HuH-7 (cell line): ENCODE measurements around the gene PSMD7.
"Not testable (repeated sequence)": the region's sequence is repeated elsewhere in the genome, so short reads cannot be mapped to it uniquely, and the experiment has no call there.

Experiments
- DNase-seq: peaks from one replicate; pipeline ENCODE4 v3.0.0; 2011; ENCODE audit warnings: low spot score

Gene PSMD7

DNA sequence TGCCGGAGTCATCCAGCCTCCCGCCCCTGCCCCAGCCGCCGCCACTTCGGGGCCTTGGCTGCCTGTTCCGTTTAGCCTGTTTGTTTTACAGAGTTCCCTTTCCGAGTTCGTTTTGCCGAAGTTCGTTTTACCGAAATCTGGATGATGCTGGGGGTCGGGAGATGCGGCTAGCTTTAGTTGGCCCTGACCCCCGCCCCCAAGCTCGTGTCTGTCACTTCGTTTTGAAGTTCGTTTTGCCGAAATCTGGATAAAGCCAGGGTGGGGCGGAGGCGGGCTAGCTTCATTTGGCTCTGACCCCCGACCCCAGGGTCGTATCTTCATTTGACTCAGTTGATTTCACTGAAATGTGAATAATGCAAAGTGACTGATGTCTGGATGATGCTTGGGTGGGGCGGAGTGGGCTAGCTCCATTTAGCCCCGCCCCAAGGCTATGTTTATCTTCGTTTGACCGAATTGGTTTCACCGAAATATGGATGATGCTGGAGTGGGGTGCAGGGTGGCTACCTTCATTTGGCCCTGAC is 591 bp downstream of the PSMD7 start:
- peak; percentile 39 for DNase-seq

DNA sequence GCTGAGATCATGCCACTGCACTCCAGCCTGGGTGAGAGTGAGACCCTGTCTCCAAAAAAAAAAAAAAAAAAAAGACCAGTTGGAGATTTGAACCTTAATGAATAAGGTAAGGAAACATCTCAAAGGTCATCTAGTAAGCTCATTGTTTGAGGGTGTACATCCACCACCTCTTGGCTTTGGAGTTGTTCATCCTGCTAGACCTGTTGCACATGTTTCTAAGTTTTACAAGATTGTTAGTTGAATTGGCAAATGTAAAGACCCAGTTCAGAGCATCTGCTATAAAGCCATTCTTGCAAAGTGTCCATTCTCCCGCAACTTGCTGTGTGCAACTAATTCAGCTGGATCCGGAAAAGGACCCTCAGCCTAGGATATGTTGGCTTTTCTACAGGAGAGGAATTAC is 1.5 kb downstream of the PSMD7 start:
- DNase-seq: no peak

DNA sequence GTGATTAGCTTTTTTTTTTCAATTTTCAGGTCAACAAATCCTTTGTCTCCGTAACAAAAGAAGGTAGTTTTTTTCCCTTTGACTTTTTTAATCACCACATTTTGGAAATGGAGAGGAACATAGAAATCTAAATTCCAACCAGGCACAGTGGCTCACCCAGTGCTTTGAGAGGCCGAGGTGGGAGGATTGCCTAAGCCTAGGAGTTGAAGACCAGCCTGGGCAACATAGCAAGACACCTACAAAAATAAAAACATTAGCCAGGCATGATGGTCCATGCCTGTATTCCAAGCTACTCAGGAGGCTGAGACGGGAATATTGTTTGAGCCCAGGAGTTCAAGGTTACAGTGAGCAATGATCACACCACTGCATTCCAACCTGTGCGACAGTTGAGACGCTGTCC is 5.7 kb downstream of the PSMD7 start:
- DNase-seq: no peak

DNA sequence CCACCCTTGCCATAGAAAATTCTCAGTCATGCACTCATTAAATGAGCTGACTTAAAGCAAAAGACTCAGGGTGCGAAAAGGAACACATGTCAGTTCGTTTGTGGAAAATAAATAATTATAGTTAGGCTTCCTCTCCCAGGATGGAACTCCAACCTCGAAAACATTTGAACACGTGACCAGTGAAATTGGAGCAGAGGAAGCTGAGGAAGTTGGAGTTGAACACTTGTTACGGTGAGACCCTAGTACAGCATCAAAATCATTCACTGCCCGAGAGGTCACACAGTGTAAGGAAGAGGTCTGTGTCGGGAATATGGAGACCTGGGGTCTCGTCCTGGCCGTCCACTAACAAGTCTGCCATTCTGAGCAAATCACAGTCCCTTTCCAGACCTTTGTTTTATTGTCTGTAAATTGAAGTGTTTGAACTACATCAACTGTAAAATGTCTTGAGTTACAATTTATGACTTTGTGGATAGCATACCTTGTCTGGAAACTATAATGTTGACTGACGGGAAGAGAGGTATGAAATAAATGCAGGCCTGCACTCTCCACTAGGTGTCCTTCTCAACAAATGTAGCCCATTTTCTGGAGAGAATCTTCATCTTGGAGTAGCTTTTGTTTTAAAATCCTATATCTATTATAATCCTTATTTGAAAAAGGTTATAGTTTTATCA is 7.7 kb downstream of the PSMD7 start:
- no peak for DNase-seq

DNA sequence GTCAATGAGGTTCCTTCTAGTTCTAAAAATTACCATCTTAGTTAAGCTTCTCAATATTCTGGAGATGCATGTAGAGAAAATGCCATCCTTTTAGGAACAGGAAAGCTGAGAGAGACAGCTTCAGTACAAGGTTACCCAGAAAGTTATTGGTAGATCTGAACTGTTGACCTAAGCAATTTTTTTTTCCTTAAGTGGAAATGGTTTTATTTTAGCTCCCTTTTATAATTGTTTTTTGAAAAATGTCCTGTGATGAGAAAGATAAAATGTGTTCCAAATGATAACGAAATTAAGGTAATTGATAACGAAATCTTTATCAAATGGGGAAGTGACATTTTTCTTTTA is 8.2 kb downstream of the PSMD7 start:
- DNase-seq: no peak

DNA sequence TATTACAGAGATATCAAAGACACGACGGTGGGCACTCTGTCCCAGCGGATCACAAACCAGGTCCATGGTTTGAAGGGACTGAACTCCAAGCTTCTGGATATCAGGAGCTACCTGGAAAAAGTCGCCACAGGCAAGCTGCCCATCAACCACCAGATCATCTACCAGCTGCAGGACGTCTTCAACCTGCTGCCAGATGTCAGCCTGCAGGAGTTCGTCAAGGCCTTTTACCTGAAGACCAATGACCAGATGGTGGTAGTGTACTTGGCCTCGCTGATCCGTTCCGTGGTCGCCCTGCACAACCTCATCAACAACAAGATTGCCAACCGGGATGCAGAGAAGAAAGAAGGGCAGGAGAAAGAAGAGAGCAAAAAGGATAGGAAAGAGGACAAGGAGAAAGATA is 8.7 kb downstream of the PSMD7 start:
- DNase-seq: no peak

DNA sequence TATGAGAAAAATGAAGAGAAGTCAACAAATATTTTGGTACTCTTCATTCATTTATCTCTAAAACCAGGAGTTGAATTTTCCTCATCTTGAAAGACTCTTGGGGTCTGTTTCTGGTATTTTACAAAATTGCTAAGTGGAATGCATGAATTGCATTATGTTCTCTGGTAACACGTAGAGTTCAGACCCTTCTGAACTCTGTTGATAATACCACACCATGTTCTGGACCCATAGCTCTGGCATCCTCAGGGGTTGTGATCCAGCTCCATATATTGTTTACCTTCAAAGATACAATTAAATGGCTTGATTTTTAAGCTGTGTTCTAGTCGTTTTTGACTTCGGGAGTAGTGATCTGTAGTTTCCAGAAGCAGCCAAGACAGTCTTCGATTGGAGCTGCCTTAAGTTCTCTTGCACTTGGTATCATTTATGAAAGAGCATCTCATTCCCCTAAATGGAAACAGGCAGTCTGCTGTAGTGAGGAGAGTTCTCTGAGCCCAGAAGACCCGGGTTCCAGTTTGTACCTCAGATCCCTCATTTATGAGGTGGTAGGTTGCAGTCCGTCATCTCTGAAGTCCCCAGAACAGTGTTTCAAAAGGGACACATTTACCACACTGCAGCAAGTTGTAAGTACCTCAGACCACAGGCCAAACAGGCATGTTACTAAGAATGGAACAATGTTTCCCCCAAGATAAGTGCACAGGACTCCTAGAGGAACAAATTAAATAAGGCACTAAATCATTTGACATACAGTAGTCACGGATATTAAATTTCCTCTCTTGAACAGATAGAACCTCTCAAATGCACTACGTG is 9.6 kb downstream of the PSMD7 start:
- DNase-seq: no peak

DNA sequence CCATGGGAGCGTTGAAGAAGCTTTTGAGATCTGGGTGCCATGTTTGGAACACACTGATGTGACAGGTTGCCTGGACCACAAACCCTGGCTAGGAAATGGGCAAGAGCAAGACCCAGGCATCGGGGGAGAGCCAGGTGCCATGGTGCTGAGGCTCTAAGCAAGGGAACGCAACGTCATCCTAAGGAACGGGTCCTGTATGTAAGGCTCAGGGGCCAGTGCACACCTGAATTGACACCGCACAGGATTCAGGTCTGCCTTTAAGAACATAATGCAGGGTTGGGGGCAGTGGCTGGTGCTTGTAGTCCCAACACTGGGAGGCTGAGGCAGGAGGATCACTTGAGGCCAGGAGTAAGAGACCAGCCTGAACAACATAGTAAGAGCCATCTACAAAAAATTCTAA is 10.8 kb downstream of the PSMD7 start:
- DNase-seq: no peak

DNA sequence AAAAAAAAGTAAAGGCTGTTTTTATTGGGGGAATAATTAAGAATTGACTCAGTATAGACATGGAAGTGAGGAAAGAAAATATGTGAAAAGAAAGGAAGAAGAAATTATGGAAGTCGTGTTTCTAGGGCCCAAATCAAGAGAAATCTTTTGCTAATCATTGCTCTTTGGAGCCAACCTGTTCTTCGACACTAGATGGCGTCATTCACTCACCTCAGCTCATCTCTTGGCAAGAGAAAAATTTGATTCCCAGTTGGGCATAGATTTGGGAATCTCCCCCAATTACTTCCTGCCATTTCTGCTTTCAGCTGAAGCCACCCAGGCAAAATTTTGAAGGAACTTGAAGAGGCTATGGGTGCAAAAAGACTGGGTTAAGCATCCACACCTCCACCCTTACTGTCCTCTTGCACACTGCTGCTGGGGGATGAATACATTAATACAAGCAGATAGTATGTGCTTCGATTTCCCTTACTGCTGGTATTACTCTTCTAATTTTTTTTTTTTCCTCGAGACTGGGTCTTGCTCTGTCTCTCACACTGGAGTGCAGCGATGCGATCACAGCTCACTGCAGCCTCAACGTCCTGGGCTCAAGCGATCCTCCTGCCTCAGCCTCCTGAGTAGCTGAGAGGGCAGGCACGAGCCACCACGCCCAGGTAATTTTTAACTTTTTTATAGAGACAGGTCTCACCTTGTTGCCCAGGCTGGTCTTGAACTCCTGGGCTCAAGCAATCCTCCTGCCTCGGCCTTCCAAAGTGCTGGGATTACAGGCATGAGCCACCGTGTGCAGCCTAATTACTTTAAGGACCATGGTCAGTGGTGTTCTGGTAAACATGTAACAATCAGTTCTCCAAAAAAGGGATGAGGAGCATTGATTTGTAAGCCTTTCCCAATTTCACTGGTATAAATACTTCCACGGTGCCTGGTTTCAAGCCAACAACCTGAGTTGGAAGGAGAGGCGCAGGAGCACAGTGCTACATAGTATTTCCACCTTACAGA is 13.5 kb downstream of the PSMD7 start:
- peak; percentile 50 for DNase-seq

DNA sequence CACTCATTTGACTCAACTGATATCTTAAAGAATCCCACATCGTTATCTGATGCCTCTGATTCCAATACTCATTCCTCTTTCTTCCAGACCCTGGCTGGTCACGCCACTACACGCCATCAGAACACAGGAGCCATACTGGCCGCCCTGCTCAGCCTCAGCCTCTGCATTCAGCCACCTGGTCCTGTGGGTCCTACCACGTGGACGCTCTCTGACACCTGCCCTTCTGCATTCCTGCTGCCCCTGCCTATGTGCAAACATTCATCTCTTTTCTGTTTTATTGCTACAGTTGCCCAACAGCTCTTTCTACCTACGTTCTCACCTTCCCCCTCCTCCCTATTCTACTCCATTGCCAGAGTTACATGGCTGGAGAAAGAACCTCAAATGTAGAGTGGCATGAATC is 18.4 kb downstream of the PSMD7 start:
- DNase-seq: no peak

DNA sequence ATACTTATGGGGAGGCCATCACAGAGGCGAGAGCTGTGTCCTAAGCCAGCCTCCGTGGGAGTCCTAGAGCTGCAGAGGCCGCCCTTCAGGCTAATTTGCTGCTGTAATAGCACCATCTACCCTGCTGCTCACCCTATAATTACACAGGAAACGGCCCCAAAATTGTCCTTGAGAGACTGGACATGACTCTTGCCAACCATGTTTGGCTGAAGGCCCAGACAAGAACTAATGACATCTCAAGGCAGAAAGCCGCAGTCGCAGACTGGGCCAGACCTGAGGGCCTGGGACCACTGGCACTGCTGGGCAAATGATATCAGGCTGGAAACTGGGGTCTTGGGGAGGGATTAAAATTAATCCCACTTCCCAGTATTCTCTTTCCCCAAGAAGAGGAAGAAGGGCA is 24.1 kb downstream of the PSMD7 start:
- DNase-seq: no peak

DNA sequence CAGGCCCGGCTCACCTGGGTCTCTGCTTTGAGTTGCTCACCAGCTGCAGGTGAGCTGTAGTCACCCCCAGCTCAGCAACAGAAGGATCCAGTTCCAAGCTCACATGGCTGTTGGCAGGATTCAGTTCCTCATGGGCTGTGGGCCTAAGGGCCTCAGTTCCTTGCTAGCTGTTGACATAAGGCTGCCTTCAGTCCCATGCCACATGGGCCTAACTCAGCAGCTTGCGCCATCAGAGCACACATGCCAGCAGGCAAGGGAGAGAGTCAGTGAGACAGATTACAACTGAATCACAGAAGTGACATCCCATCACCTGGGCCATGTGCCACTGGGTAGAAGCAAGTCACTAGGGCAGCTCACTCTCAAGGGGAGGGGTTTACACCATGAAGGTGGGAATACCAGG is 24.7 kb downstream of the PSMD7 start:
- DNase-seq: no peak

DNA sequence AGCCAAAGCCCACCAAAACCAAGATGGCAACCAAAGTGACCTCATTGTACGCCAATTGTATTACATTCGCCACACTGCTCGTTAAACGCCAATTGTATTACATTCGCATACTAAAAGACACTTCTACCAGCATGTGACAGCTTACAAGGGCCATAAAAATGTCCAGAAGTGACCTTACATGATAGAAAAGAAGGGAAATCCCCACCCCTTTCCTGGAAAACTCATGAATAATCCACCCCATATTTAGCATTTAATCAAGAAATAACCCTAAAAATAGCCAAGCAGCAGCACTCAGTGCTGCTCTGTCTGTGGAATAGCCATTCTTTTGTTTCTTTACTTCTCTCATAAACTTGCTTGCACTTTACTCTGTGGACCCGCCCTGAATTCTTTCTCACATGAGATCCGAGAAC is 25.7 kb downstream of the PSMD7 start:
- no peak for DNase-seq

DNA sequence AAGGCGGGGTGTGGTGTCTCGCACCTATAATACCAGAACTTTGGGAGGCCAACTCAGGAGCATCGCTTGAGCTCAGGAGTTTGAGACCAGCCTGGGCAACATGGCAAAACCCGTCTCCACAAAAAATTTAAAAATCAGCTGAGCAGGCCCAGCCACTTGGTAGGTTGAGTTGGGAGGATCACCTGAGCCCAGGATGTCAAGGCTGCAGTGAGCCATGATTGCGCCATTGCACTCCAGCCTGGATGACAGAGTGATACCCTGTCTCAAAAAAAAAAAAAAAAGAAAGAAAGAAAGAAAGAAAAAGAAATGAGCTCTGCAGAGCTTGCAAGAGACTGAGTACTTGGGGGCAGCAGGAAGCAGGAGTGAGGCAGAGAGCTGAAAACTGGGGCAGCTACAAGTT is 28.2 kb downstream of the PSMD7 start:
- DNase-seq: not testable (repeated sequence)

DNA sequence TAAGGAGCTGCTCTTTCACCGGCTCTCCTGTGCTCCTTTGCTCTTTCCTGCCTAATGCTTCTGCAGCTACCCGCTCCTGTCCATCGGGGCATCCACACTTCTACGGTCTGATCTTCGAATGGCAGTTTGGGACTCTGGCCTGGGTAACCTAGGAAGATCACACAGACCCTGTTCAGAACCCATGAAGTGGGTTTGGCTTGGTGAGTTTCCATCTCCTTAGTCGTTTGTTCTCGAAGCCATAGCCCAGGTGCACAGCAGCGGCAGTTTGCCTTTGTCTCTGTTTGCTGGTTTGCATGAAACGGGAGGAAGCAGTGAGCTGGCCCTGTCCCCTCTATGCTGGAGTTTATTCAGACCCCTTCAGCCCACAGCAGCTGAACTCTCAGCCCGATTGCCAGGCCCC is 29.0 kb downstream of the PSMD7 start:
- DNase-seq: no peak

DNA sequence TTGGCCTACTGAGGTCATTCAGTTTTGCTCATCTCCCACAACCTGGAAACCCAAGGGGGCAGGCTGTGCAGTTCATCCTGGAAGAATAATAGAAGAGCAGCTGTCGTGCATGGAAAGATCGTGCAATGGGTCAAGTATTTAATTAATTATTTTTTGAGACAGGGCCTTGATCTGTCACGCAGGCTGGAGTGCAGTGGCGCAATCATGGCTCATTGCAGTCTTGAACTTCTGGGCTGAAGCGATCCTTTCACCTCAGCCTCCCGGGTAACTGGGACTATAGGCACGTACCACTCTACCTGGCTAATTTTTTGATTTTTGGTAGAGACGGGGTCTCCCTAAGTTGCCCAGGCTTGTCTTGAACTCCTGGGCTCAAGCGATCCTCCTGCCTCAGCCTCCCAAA is 31.7 kb downstream of the PSMD7 start:
- DNase-seq: not testable (repeated sequence)

DNA sequence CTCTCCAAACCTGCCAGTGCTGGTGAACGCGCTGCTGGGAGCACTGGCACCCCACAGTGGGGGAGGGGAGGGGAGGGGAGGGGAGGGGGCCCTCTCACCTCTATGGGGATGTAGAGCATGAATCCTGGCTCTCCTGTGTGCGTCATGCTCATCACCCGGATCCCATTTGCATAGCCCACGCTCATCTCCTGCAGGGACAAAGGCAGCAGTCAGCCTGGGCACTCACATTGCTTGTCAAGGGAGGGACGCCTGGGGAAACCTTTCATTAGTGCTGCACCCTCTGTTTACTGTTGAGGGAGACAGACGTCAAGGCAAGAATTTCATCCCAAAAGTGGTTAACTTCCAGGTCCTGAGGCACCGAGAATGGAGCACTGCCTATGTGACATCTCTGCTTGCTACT is 35.9 kb downstream of the PSMD7 start:
- DNase-seq: not testable (repeated sequence)

DNA sequence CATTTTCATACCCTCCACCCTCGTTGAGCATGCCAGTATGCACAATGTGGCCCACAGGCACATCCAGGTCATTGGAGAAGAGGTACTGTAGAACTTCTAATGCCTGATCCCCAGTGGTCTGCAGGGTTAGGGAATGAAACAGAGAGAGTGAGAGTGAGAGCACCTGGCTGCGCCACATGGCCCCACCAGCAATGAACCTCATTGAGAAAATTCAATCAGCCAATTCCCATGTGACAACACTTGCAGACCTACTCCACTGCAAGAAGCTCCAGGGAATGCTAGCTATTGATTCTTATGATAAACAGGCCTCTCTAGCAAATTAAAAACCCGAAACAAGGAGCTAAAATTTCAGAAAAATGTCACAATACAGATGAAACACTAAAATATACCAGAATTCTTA is 40.9 kb downstream of the PSMD7 start:
- DNase-seq: not testable (repeated sequence)

DNA sequence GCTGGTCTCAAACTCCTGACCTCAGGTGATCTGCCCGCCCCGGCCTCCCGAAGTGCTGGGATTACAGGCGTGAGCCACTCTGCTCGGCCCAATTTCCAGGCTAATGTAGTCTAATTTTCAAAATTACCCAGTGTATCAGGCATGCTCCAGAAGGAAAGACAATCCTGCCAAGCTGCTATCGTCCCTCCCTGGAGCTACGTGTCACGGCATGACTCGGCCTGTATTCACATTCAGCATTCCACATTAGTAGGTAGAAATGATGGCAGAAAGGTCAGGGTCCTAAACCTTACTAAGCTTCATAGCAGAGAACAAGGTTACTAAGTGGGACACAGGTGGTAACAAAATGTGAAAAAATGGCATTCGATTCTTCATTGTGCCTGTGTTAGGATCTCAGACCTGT is 42.6 kb downstream of the PSMD7 start:
- not testable (repeated sequence) for DNase-seq

DNA sequence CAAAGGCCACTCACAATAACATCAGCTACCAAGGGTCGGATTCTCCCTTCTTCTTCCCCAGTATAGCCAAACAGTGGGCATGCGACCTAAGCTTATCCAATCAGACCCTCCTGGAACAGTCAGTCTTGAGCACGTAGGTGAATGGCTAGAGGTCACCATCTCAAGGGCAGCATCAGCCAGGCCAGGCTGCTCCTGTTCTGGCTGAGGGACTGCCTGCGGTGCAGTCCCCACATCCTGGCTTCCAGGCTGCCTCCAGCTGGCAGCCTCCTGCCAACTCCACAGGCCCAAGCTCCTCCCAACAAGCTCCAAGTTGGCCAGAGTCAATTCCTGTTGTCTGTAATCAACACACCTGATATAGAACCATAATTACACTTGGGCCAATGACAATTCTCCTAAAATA is 56.4 kb downstream of the PSMD7 start:
- not testable (repeated sequence) for DNase-seq
